GM20431 (cell line): ENCODE measurements around the gene EIF4ENIF1.
"Not testable (repeated sequence)": the region's sequence is repeated elsewhere in the genome, so short reads cannot be mapped to it uniquely, and the experiment has no call there.

Experiments
- in situ Hi-C: fragments of 300-500 bp; cut with MseI, MboI; formaldehyde crosslinking; loops from one replicate; pipeline ENCODE4 v1.15.0; 2020; ENCODE audit warnings: low sequenced_read_pairs; ENCODE audit not compliant: unreplicated experiment

The EIF4ENIF1 gene

GRCh38 chr22:31489632-31490495, at the start of gene EIF4ENIF1:
EIF4ENIF1 (minus strand) TSS chr22:31489842; CDS start chr22:31488718, 1,124 bp downstream.
- in situ Hi-C loops: no loop called here

- in situ Hi-C loops: no loop called here
These were observed 49.2 kb upstream of the EIF4ENIF1 start for GRCh38 chr22:31538815-31539214.

- in situ Hi-C loops: no loop called here
These were observed 47.4 kb upstream of the EIF4ENIF1 start for GRCh38 chr22:31537019-31537535.

GRCh38 chr22:31533374-31533773, 43.7 kb upstream of the EIF4ENIF1 start:
- in situ Hi-C loops: no loop called here

GRCh38 chr22:31532060-31532459, 42.4 kb upstream of the EIF4ENIF1 start:
- in situ Hi-C loops: no loop called here

GRCh38 chr22:31530823-31531195, 41.2 kb upstream of the EIF4ENIF1 start:
- in situ Hi-C loops: no loop called here

GRCh38 chr22:31526270-31526669, 36.6 kb upstream of the EIF4ENIF1 start:
- in situ Hi-C loops: no loop called here

- in situ Hi-C loops: not testable (repeated sequence)
These were observed 34.5 kb upstream of the EIF4ENIF1 start for GRCh38 chr22:31524132-31524531.

GRCh38 chr22:31520051-31520450, 30.4 kb upstream of the EIF4ENIF1 start:
- in situ Hi-C loops: no loop called here

GRCh38 chr22:31509061-31509762, 19.6 kb upstream of the EIF4ENIF1 start:
- in situ Hi-C loops: no loop called here

- in situ Hi-C loops: no loop called here
These were observed 18.9 kb upstream of the EIF4ENIF1 start for GRCh38 chr22:31508536-31508935.

- in situ Hi-C loops: not testable (repeated sequence)
These were observed 17.9 kb upstream of the EIF4ENIF1 start for GRCh38 chr22:31507517-31507916.

- in situ Hi-C loops: no loop called here
These were observed 14.6 kb upstream of the EIF4ENIF1 start for GRCh38 chr22:31504282-31504681.

- in situ Hi-C loops: no loop called here
These were observed 13.7 kb upstream of the EIF4ENIF1 start for GRCh38 chr22:31503211-31503964.

- in situ Hi-C loops: no loop called here
These were observed 12.1 kb upstream of the EIF4ENIF1 start for GRCh38 chr22:31501738-31502137.

- in situ Hi-C loops: no loop called here
These were observed 7.7 kb upstream of the EIF4ENIF1 start for GRCh38 chr22:31497148-31497938.

GRCh38 chr22:31496735-31497146, 7.1 kb upstream of the EIF4ENIF1 start:
- in situ Hi-C loops: no loop called here

GRCh38 chr22:31496007-31496734, 6.5 kb upstream of the EIF4ENIF1 start, which contains the start of gene SFI1:
SFI1 (plus strand) TSS chr22:31496536; CDS start chr22:31508285, 11,749 bp downstream.
- in situ Hi-C loops: no loop called here

GRCh38 chr22:31495343-31495742, 5.7 kb upstream of the EIF4ENIF1 start:
- in situ Hi-C loops: no loop called here
